ENCODE data around the gene SMURF2. TPM values are rescaled to one million over a fixed set of nuclear protein-coding genes. Genes with fewer than 3 reads are reported as not detected.

Gene SMURF2
- total and polyA plus RNA-seq, 9 of the 15 experiments (the other 6 are each of a cell fraction or from before 2014, with no cell fraction given): 3.8 to 22.0 (median 14.8) TPM

DNA sequence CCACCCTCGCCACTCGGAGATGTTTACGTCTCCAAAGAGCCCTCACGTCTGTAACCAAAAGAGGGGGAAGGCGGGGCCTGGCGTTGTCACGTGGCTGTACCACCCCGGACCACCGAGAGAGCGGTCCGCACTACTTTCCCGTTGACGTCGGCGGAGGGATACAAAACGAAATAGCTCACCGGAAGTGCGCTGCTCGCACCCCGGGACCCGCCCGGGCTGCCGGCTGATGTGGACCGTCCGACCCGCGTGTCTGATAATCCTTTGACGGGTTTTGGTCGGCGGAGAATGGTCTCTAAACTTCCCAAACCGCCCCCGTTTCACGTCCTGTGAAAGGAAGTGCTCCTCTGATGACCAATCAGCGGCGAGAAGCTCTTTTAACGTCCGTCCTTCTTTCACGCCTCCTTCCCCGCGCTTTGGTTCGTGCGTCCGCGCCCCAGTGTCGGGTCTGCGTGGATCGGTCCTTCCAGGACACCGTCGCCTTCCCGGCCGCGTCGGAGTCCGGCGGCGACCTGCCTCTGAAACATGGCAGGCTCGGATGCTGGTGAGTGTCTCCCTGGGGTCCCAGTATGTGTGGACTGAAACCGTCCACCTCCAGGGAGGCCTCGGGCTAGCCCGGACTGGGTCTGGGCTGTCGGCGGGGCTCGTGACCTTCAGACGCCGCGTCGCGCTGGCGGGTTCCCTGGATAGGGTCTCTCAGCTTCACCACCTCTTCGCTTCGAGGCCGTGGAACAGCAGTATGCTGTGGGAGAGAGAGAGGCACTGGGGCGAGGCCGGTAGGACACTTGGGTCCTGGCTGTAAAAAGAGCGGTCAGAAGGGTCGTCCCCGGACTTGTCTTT, 155.3 kb downstream of the SMURF2 start, which contains the start of gene CEP95 (continued):
- TF ChIP-seq POLR3A (IDR thresholded peaks at IDR 0.05; ENCODE audit: borderline replicate concordance, extremely low read depth, insufficient read depth, insufficient read length): no peak
- TF ChIP-seq ETV6 (IDR thresholded peaks at IDR 0.05; ENCODE audit: borderline replicate concordance in 1 of 2, low read depth in 2 of 2, low read length in 1 of 2): peak in 1 of 2 experiments; percentile 50; a peak in 1 of 4 replicates
- no peak for TF ChIP-seq ETV6 (CRISPR knock-in tag; IDR thresholded peaks at IDR 0.05; ENCODE audit: borderline replicate concordance)
- TF ChIP-seq, protein P1, sequence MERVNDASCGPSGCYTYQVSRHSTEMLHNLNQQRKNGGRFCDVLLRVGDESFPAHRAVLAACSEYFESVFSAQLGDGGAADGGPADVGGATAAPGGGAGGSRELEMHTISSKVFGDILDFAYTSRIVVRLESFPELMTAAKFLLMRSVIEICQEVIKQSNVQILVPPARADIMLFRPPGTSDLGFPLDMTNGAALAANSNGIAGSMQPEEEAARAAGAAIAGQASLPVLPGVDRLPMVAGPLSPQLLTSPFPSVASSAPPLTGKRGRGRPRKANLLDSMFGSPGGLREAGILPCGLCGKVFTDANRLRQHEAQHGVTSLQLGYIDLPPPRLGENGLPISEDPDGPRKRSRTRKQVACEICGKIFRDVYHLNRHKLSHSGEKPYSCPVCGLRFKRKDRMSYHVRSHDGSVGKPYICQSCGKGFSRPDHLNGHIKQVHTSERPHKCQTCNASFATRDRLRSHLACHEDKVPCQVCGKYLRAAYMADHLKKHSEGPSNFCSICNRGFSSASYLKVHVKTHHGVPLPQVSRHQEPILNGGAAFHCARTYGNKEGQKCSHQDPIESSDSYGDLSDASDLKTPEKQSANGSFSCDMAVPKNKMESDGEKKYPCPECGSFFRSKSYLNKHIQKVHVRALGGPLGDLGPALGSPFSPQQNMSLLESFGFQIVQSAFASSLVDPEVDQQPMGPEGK (CRISPR knock-in tag; IDR thresholded peaks at IDR 0.05; ENCODE audit: borderline replicate concordance): no peak
- TF ChIP-seq ZNF224 (CRISPR knock-in tag; IDR thresholded peaks at IDR 0.05): no peak
- TF ChIP-seq FOXJ3 (CRISPR knock-in tag; IDR thresholded peaks at IDR 0.05): no peak
- no peak for TF ChIP-seq MEIS2 (IDR thresholded peaks at IDR 0.05; ENCODE audit: partially characterized antibody)
- TF ChIP-seq TEAD4 (IDR thresholded peaks at IDR 0.05; ENCODE audit: low read length): no peak
- no peak for TF ChIP-seq TEAD4 (CRISPR knock-in tag; IDR thresholded peaks at IDR 0.05; ENCODE audit: borderline replicate concordance)
- no peak for TF ChIP-seq MTF1 (CRISPR knock-in tag; IDR thresholded peaks at IDR 0.05; ENCODE audit: borderline replicate concordance)
- no peak for TF ChIP-seq DIDO1 (tag; IDR thresholded peaks at IDR 0.05; ENCODE audit: low read depth)
- TF ChIP-seq CBX3 (IDR thresholded peaks at IDR 0.05; ENCODE audit: borderline replicate concordance in 1 of 2, low read length in 2 of 2): no peak
- TF ChIP-seq, protein P2, sequence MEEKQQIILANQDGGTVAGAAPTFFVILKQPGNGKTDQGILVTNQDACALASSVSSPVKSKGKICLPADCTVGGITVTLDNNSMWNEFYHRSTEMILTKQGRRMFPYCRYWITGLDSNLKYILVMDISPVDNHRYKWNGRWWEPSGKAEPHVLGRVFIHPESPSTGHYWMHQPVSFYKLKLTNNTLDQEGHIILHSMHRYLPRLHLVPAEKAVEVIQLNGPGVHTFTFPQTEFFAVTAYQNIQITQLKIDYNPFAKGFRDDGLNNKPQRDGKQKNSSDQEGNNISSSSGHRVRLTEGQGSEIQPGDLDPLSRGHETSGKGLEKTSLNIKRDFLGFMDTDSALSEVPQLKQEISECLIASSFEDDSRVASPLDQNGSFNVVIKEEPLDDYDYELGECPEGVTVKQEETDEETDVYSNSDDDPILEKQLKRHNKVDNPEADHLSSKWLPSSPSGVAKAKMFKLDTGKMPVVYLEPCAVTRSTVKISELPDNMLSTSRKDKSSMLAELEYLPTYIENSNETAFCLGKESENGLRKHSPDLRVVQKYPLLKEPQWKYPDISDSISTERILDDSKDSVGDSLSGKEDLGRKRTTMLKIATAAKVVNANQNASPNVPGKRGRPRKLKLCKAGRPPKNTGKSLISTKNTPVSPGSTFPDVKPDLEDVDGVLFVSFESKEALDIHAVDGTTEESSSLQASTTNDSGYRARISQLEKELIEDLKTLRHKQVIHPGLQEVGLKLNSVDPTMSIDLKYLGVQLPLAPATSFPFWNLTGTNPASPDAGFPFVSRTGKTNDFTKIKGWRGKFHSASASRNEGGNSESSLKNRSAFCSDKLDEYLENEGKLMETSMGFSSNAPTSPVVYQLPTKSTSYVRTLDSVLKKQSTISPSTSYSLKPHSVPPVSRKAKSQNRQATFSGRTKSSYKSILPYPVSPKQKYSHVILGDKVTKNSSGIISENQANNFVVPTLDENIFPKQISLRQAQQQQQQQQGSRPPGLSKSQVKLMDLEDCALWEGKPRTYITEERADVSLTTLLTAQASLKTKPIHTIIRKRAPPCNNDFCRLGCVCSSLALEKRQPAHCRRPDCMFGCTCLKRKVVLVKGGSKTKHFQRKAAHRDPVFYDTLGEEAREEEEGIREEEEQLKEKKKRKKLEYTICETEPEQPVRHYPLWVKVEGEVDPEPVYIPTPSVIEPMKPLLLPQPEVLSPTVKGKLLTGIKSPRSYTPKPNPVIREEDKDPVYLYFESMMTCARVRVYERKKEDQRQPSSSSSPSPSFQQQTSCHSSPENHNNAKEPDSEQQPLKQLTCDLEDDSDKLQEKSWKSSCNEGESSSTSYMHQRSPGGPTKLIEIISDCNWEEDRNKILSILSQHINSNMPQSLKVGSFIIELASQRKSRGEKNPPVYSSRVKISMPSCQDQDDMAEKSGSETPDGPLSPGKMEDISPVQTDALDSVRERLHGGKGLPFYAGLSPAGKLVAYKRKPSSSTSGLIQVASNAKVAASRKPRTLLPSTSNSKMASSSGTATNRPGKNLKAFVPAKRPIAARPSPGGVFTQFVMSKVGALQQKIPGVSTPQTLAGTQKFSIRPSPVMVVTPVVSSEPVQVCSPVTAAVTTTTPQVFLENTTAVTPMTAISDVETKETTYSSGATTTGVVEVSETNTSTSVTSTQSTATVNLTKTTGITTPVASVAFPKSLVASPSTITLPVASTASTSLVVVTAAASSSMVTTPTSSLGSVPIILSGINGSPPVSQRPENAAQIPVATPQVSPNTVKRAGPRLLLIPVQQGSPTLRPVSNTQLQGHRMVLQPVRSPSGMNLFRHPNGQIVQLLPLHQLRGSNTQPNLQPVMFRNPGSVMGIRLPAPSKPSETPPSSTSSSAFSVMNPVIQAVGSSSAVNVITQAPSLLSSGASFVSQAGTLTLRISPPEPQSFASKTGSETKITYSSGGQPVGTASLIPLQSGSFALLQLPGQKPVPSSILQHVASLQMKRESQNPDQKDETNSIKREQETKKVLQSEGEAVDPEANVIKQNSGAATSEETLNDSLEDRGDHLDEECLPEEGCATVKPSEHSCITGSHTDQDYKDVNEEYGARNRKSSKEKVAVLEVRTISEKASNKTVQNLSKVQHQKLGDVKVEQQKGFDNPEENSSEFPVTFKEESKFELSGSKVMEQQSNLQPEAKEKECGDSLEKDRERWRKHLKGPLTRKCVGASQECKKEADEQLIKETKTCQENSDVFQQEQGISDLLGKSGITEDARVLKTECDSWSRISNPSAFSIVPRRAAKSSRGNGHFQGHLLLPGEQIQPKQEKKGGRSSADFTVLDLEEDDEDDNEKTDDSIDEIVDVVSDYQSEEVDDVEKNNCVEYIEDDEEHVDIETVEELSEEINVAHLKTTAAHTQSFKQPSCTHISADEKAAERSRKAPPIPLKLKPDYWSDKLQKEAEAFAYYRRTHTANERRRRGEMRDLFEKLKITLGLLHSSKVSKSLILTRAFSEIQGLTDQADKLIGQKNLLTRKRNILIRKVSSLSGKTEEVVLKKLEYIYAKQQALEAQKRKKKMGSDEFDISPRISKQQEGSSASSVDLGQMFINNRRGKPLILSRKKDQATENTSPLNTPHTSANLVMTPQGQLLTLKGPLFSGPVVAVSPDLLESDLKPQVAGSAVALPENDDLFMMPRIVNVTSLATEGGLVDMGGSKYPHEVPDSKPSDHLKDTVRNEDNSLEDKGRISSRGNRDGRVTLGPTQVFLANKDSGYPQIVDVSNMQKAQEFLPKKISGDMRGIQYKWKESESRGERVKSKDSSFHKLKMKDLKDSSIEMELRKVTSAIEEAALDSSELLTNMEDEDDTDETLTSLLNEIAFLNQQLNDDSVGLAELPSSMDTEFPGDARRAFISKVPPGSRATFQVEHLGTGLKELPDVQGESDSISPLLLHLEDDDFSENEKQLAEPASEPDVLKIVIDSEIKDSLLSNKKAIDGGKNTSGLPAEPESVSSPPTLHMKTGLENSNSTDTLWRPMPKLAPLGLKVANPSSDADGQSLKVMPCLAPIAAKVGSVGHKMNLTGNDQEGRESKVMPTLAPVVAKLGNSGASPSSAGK (IDR thresholded peaks at IDR 0.05): peak; percentile 93
- TF ChIP-seq POLR2B (IDR thresholded peaks at IDR 0.05; ENCODE audit: low read depth, partially characterized antibody): peak; percentile 79

Data from K562 (cell line).